HG02798 (cell line): Measurements from ENCODE around the gene ALG12.

Experiments used
- ATAC-seq: cut with Tn5 transposase; IDR thresholded peaks from one replicate; pipeline ENCODE4 v1.9.1; 2021; ENCODE audit warnings: mild to moderate bottlenecking; ENCODE audit not compliant: unreplicated experiment, poor library complexity

ALG12 gene

GRCh38 chr22:49872347-49872746, 45.9 kb downstream of the ALG12 start:
- ATAC-seq: no peak

GRCh38 chr22:49871482-49871881, 46.8 kb downstream of the ALG12 start:
- ATAC-seq: no peak

GRCh38 chr22:49869845-49870712, 48.2 kb downstream of the ALG12 start:
- ATAC-seq: no peak

GRCh38 chr22:49869086-49869830, 49.0 kb downstream of the ALG12 start:
- ATAC-seq: no peak

- no peak for ATAC-seq
Observed at GRCh38 chr22:49867303-49868265, 50.7 kb downstream of the ALG12 start.

GRCh38 chr22:49866646-49867045, 51.6 kb downstream of the ALG12 start:
- ATAC-seq: no peak

GRCh38 chr22:49866134-49866533, 52.1 kb downstream of the ALG12 start:
- no peak for ATAC-seq

GRCh38 chr22:49865156-49865555, 53.1 kb downstream of the ALG12 start:
- ATAC-seq: no peak

- no peak for ATAC-seq
Observed at GRCh38 chr22:49863931-49864330, 54.3 kb downstream of the ALG12 start.

- ATAC-seq: no peak
Observed at GRCh38 chr22:49862496-49862776, 55.8 kb downstream of the ALG12 start.

GRCh38 chr22:49861642-49862495, 56.4 kb downstream of the ALG12 start:
- ATAC-seq: no peak

- ATAC-seq: no peak
Observed at GRCh38 chr22:49858827-49859226, 59.4 kb downstream of the ALG12 start.

- no peak for ATAC-seq
Observed at GRCh38 chr22:49856766-49857618, 61.2 kb downstream of the ALG12 start.

GRCh38 chr22:49856343-49856742, 61.9 kb downstream of the ALG12 start:
- no peak for ATAC-seq

GRCh38 chr22:49855251-49855911, 62.9 kb downstream of the ALG12 start:
- no peak for ATAC-seq

GRCh38 chr22:49853981-49854831, 64.0 kb downstream of the ALG12 start:
- ATAC-seq: peak; percentile 36
